Panc1 (cell line): Measurements from ENCODE around the gene RPL7L1. TPM values are rescaled to one million over a fixed set of nuclear protein-coding genes. Genes with fewer than 3 reads are reported as not detected.

ENCODE experiments used
- ATAC-seq: fragments of 200-7000 bp; cut with Tn5 transposase; 2 replicates; pipeline ENCODE4 v1.9.1; 2020; ENCODE audit warnings: mild to moderate bottlenecking, moderate library complexity
- BruUV-seq: library from RNA; stranded (reverse); fragments of 400-500 nt; replicated peaks from 2 replicates; lab custom pipeline; 2021; lab: Mats Ljungman, UMichigan
- CTCF ChIA-PET: fragments of 300-600 bp; sonication (Branson Sonifier 250); formaldehyde crosslinking; loops from one replicate; lab custom pipeline; 2022; ENCODE audit warnings: antibody characterized with exemption; lab: Charles Lee
- POLR2A ChIA-PET: fragments of 300-600 bp; sonication (Branson Sonifier 250); formaldehyde crosslinking; loops from one replicate; lab custom pipeline; 2022; ENCODE audit warnings: antibody characterized with exemption; lab: Charles Lee
- DNase-seq: peaks from one replicate; pipeline ENCODE4 v3.0.0-alpha.2; 2010; ENCODE audit warnings: low read depth, low spot score
- H3K27ac ChIP-seq: 2 replicates; pipeline ENCODE4 v1.5.1; 2011; ENCODE audit warnings: mild to moderate bottlenecking, low read length, inconsistent platforms
- H3K27me3 ChIP-seq: fragments of 200-500 bp; sonication (Bioruptor generic); 2 replicates; pipeline ENCODE4 v1.6.0; 2014; ENCODE audit warnings: low read length, inconsistent platforms; ENCODE audit not compliant: control insufficient read depth, insufficient read depth
- H3K36me3 ChIP-seq: fragments of 200-500 bp; sonication (Bioruptor generic); 2 replicates; pipeline ENCODE4 v1.5.1; 2014; ENCODE audit warnings: inconsistent platforms, mild to moderate bottlenecking, low read length, moderate library complexity; ENCODE audit not compliant: control insufficient read depth, insufficient read depth
- H3K4me1 ChIP-seq: 2 replicates; pipeline ENCODE4 v1.5.1; 2011; ENCODE audit warnings: inconsistent platforms, mild to moderate bottlenecking, low read length, moderate library complexity; ENCODE audit not compliant: control insufficient read depth, insufficient read depth
- H3K4me3 ChIP-seq, 2 experiments: 2 replicates each; pipeline ENCODE4 v1.5.1; 2011 to 2012; ENCODE audit warnings: low read depth in 2 of 2, low read length in 2 of 2, mild to moderate bottlenecking in 2 of 2, inconsistent platforms in 1 of 2, moderate library complexity in 1 of 2
- H3K9me3 ChIP-seq: fragments of 200-500 bp; sonication (Bioruptor generic); 2 replicates; pipeline ENCODE4 v1.5.1; 2014; ENCODE audit warnings: low read depth, mild to moderate bottlenecking, inconsistent platforms, low read length, moderate library complexity; ENCODE audit not compliant: control insufficient read depth, insufficient read depth
- POLR2AphosphoS5 ChIP-seq: IDR thresholded peaks from 2 replicates; pipeline ENCODE4 v1.6.1; 2012; ENCODE audit warnings: mild to moderate bottlenecking, low read depth, low read length, moderate library complexity
- SIN3A ChIP-seq: IDR thresholded peaks from 2 replicates; pipeline ENCODE4 v1.6.1; 2012; ENCODE audit warnings: low read depth, mild to moderate bottlenecking, low read length, moderate library complexity, borderline replicate concordance; ENCODE audit not compliant: insufficient read depth
- TCF7L2 ChIP-seq: IDR thresholded peaks from 2 replicates; pipeline ENCODE4 v1.6.1; 2011; ENCODE audit warnings: mild to moderate bottlenecking, low read depth, low read length, inconsistent platforms
- in situ Hi-C: cut with HindIII; loops from 2 replicates; pipeline ENCODE4 v1.10.0; 2016; ENCODE audit warnings: low sequenced_read_pairs, low pct_unique_long_range_greater_than_20kb
- intact Hi-C: fragments of 100-400 bp; cut with micrococcal nuclease; formaldehyde crosslinking; loops from one replicate; pipeline ENCODE4 v1.10.0; 2022; ENCODE audit not compliant: unreplicated experiment
- total RNA-seq: library from RNA; stranded (reverse); gene quantifications from one replicate; pipeline ENCODE4 v1.2.1, GENCODE V29; 2021; ENCODE audit not compliant: unreplicated experiment
- TF ChIP-seq, protein P1 (sequence below): fragments of 450-650 bp; IDR thresholded peaks from 2 replicates; pipeline ENCODE4 v1.5.1; 2017; ENCODE audit warnings: mild to moderate bottlenecking
- TF ChIP-seq, protein P2 (sequence below), 2 experiments: IDR thresholded peaks; 2 replicates each; pipeline ENCODE4 v1.6.1; 2011 to 2012; ENCODE audit warnings: low read depth in 2 of 2, control low read depth in 1 of 2, low read length in 1 of 2, mild to moderate bottlenecking in 1 of 2, moderate library complexity in 1 of 2; ENCODE audit not compliant: insufficient read depth in 1 of 2

The RPL7L1 gene
- total RNA-seq, 1 experiment from 2014 or later = 109 TPM

DNA sequence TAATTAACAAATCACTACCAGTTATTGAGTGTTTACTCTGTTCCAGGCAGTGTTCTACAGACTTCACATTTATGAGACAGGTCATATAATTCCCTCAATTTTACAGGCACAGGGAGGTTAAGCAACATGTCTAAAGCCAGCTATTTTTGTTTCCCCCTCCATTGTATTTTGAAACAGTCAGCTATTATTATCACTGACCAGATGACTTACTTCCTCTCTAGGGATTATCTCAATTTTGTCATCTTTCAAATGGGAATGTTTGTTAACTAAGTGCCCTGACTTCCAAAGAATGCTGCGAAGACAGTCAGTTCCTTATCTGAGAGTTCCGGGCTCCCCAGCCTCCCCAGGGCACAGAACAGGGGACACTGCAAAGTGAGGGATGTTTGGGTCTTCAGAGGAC is 44.2 kb downstream of the RPL7L1 start:
- H3K36me3 ChIP-seq = no peaks in the 10 kb centered on the region
- in situ Hi-C loops (no loop called here), intact Hi-C loops (no loop called here)
- no peaks in the 10 kb centered on the region for H3K9me3 ChIP-seq
- H3K27me3 ChIP-seq = no peaks in the 10 kb centered on the region
- no peak overlapping the region for H3K27ac ChIP-seq
- TF ChIP-seq POLR2AphosphoS5 (no peak), SIN3A (no peak), TCF7L2 (no peak)
- TF ChIP-seq, protein P1, sequence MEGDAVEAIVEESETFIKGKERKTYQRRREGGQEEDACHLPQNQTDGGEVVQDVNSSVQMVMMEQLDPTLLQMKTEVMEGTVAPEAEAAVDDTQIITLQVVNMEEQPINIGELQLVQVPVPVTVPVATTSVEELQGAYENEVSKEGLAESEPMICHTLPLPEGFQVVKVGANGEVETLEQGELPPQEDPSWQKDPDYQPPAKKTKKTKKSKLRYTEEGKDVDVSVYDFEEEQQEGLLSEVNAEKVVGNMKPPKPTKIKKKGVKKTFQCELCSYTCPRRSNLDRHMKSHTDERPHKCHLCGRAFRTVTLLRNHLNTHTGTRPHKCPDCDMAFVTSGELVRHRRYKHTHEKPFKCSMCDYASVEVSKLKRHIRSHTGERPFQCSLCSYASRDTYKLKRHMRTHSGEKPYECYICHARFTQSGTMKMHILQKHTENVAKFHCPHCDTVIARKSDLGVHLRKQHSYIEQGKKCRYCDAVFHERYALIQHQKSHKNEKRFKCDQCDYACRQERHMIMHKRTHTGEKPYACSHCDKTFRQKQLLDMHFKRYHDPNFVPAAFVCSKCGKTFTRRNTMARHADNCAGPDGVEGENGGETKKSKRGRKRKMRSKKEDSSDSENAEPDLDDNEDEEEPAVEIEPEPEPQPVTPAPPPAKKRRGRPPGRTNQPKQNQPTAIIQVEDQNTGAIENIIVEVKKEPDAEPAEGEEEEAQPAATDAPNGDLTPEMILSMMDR = no peak
- TF ChIP-seq, protein P2, sequence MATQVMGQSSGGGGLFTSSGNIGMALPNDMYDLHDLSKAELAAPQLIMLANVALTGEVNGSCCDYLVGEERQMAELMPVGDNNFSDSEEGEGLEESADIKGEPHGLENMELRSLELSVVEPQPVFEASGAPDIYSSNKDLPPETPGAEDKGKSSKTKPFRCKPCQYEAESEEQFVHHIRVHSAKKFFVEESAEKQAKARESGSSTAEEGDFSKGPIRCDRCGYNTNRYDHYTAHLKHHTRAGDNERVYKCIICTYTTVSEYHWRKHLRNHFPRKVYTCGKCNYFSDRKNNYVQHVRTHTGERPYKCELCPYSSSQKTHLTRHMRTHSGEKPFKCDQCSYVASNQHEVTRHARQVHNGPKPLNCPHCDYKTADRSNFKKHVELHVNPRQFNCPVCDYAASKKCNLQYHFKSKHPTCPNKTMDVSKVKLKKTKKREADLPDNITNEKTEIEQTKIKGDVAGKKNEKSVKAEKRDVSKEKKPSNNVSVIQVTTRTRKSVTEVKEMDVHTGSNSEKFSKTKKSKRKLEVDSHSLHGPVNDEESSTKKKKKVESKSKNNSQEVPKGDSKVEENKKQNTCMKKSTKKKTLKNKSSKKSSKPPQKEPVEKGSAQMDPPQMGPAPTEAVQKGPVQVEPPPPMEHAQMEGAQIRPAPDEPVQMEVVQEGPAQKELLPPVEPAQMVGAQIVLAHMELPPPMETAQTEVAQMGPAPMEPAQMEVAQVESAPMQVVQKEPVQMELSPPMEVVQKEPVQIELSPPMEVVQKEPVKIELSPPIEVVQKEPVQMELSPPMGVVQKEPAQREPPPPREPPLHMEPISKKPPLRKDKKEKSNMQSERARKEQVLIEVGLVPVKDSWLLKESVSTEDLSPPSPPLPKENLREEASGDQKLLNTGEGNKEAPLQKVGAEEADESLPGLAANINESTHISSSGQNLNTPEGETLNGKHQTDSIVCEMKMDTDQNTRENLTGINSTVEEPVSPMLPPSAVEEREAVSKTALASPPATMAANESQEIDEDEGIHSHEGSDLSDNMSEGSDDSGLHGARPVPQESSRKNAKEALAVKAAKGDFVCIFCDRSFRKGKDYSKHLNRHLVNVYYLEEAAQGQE (IDR thresholded peaks at IDR 0.05; ENCODE audit: insufficient read depth in 1 of 2, low read depth in 2 of 2, low read length in 1 of 2) = no peak
- POLR2A ChIA-PET = no interaction called here
- BruUV-seq = no TSS peak
- peaks cover 9% of the 10 kb centered on the region; the same call in 1 of the 2 replicates for H3K4me1 ChIP-seq
- CTCF ChIA-PET = interaction anchor here (0.6 kb wide), 1 partner anchor 472 kb away, joined by 6 read pairs; no protein-coding TSS in a partner anchor
- DNase-seq (no peak), ATAC-seq (no peak)
- H3K4me3 ChIP-seq = no peak overlapping the region

DNA sequence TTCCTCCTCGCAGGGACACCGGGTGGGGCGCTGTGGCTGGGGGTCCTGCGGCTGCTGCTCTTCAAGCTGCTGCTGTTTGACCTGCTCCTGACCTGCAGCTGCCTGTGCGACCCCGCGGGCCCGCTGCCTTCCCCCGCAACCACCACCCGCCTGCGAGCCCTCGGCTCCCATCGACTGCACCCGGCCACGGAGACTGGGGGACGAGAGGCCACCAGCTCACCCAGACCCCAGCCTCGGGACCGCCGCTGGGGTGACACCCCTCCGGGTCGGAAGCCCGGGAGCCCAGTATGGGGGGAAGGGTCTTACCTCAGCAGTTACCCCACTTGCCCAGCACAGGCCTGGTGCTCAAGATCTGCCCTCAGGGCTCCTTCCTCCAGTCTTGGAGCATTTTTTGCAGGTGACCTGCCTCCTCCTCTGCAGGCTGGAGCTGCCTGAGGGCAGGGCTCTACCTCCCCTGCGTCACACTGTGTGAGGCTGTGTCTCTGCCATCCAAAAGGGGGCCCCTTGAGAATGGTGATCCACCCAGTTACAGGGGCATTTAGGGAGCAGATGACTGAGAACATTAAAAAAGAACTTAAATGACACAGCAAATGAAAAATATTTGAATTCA is 45.9 kb downstream of the RPL7L1 start:
- Histone ChIP-seq H3K4me1 (peaks cover 9% of the 10 kb centered on the region; the same call in 1 of the 2 replicates), H3K27me3 (no peaks in the 10 kb centered on the region), H3K4me3 (no peak overlapping the region), H3K27ac (no peak overlapping the region; the same call in 1 of the 2 replicates), H3K36me3 (peaks cover 2% of the 10 kb centered on the region; the same call in 1 of the 2 replicates), H3K9me3 (no peaks in the 10 kb centered on the region)
- TF ChIP-seq SIN3A (no peak), TCF7L2 (no peak), POLR2AphosphoS5 (no peak)
- TF ChIP-seq, protein P1 = no peak
- TF ChIP-seq, protein P2 (IDR thresholded peaks at IDR 0.05; ENCODE audit: insufficient read depth in 1 of 2, low read depth in 2 of 2, low read length in 1 of 2) = no peak
- POLR2A ChIA-PET = no interaction called here
- ATAC-seq (no peak), DNase-seq (no peak)
- in situ Hi-C loops = no loop called here
- BruUV-seq = no TSS peak
- intact Hi-C loops = no loop called here
- CTCF ChIA-PET = no interaction called here
